ENCODE data around the gene HMGB1.

DNA sequence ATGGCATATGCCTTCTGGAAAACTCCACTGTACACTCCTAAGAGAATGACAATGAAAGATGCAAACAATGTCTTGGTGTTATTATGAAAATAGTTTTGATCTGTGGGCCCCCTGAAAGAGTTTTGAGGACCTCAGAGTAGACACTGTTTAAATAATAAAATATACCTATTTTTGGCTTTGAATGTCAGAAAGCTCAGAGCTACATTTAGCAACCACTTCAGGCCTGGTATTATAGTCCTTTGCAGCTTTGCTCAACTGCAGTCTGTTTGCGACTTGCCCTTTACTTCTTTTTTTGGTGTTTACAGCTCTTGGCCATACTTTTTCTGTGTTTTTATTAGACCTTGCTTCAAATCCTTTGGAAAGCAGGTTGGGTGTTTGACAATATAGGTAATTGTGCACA, 49.3 kb downstream of the HMGB1 start:
- TF ChIP-seq, protein P1, sequence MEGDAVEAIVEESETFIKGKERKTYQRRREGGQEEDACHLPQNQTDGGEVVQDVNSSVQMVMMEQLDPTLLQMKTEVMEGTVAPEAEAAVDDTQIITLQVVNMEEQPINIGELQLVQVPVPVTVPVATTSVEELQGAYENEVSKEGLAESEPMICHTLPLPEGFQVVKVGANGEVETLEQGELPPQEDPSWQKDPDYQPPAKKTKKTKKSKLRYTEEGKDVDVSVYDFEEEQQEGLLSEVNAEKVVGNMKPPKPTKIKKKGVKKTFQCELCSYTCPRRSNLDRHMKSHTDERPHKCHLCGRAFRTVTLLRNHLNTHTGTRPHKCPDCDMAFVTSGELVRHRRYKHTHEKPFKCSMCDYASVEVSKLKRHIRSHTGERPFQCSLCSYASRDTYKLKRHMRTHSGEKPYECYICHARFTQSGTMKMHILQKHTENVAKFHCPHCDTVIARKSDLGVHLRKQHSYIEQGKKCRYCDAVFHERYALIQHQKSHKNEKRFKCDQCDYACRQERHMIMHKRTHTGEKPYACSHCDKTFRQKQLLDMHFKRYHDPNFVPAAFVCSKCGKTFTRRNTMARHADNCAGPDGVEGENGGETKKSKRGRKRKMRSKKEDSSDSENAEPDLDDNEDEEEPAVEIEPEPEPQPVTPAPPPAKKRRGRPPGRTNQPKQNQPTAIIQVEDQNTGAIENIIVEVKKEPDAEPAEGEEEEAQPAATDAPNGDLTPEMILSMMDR (IDR thresholded peaks at IDR 0.05): no peak
- TF ChIP-seq POLR2A (IDR thresholded peaks at IDR 0.05): no peak

Measured in testis (tissue), 2 donors.